Ishikawa (cell line): ENCODE measurements around the gene RUNX1.

ENCODE experiments used
- CEBPB ChIP-seq: IDR thresholded peaks from 2 replicates; pipeline ENCODE4 v1.6.1; 2012
- CREB1 ChIP-seq: IDR thresholded peaks from 2 replicates; pipeline ENCODE4 v1.6.1; 2012; ENCODE audit warnings: low read depth
- EGR1 ChIP-seq: IDR thresholded peaks from 2 replicates; pipeline ENCODE4 v1.6.1; 2012
- EP300 ChIP-seq: IDR thresholded peaks from 2 replicates; pipeline ENCODE4 v1.6.1; 2012; ENCODE audit warnings: borderline replicate concordance
- FOXM1 ChIP-seq: IDR thresholded peaks from 2 replicates; pipeline ENCODE4 v1.6.1; 2012; ENCODE audit warnings: low read depth, borderline replicate concordance
- MAX ChIP-seq: IDR thresholded peaks from 2 replicates; pipeline ENCODE4 v1.6.1; 2012
- NFIC ChIP-seq: IDR thresholded peaks from 2 replicates; pipeline ENCODE4 v1.6.1; 2012
- RAD21 ChIP-seq: IDR thresholded peaks from 2 replicates; pipeline ENCODE4 v1.6.1; 2012; ENCODE audit warnings: low read depth
- REST ChIP-seq: IDR thresholded peaks from 2 replicates; pipeline ENCODE4 v1.6.1; 2012; ENCODE audit warnings: low read depth, mild to moderate bottlenecking
- TAF1 ChIP-seq: IDR thresholded peaks from 2 replicates; pipeline ENCODE4 v1.6.1; 2012; ENCODE audit warnings: low read depth, mild to moderate bottlenecking
- TCF12 ChIP-seq: IDR thresholded peaks from 2 replicates; pipeline ENCODE4 v1.6.1; 2012; ENCODE audit warnings: low read depth
- TEAD4 ChIP-seq: IDR thresholded peaks from 2 replicates; pipeline ENCODE4 v1.6.1; 2012
- YY1 ChIP-seq: IDR thresholded peaks from 2 replicates; pipeline ENCODE4 v1.6.1; 2012; ENCODE audit warnings: low read depth
- ZBTB7A ChIP-seq: IDR thresholded peaks from 2 replicates; pipeline ENCODE4 v1.6.1; 2012; ENCODE audit warnings: low read depth
- TF ChIP-seq, protein P1 (sequence below): IDR thresholded peaks from 2 replicates; pipeline ENCODE4 v1.6.1; 2012

The RUNX1 gene

DNA sequence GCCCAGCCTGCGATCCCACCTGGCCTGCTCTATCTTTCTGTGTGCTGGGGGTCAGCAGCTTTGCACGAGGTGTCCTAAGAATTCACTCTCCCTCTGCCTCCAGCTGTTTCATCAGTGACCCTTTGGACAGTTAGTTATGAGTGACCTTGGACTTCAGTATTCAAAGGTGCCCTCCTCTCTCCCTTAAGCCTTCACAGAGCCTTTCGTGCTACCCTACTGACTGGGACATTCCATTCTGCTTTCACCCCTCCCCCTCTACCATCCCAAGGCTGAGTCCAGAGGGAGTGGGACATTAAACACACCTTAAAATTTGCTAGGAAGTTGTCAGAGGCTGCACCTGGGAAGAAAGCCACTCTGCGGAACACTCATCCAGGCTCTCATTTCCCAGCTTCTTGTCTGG is 208.4 kb downstream of the RUNX1 start:
- TF ChIP-seq RAD21: no peak
- no peak for TF ChIP-seq NFIC
- TF ChIP-seq FOXM1: no peak
- TF ChIP-seq ZBTB7A: no peak
- TF ChIP-seq, protein P1, sequence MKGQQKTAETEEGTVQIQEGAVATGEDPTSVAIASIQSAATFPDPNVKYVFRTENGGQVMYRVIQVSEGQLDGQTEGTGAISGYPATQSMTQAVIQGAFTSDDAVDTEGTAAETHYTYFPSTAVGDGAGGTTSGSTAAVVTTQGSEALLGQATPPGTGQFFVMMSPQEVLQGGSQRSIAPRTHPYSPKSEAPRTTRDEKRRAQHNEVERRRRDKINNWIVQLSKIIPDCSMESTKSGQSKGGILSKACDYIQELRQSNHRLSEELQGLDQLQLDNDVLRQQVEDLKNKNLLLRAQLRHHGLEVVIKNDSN: no peak
- TF ChIP-seq REST: no peak

DNA sequence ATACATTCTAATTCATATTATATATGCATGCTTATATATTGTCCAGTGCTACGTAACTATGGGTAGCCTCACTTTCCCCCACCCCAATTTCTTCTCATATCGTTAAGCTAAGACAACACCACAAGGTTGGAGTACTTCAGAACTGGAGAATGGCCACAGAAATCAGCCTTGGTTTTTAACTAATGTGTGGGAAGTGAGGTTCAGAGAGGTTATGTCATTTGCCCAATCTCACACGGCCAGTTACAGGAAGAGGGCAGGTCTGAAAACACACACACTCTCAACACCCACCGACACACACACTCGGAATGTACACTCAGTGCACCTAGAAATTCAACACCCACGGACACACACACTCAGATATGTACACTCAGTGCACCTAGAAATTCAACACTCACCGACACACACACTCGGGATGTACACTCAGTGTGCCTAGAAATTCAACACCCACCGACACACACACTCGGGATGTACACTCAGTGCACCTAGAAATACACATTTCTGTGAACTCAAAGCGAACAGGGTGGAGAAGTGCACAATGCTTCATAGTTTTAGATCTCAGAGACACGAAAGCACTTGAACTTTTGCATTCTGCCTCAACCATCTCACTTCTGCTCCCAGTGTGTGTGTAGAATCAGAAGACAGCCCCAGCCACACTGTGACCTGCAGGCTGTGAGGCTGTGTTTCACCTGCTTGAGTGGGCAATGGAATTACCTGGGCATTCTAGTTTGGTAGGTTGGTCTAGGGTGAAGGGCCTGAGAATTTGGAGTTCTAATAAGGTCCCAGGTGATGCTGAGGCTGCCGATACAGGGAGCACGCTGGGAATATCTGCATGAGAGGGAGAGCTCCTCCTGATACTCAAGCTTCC is 209.9 kb downstream of the RUNX1 start:
- TF ChIP-seq ZBTB7A (no peak), MAX (no peak), TEAD4 (no peak), CEBPB (no peak), EP300 (no peak), YY1 (no peak), EGR1 (no peak), RAD21 (no peak), REST (no peak), TCF12 (no peak), FOXM1 (no peak), CREB1 (no peak), NFIC (no peak)
- TF ChIP-seq, protein P1: no peak

- TF ChIP-seq ZBTB7A: no peak
- TF ChIP-seq TAF1: no peak
- TF ChIP-seq CREB1: no peak
- no peak for TF ChIP-seq TEAD4
- TF ChIP-seq MAX: no peak
- no peak for TF ChIP-seq TCF12
- no peak for TF ChIP-seq FOXM1
Measured at GRCh38 chr21:34836933-34837505, 212.1 kb downstream of the RUNX1 start.

DNA sequence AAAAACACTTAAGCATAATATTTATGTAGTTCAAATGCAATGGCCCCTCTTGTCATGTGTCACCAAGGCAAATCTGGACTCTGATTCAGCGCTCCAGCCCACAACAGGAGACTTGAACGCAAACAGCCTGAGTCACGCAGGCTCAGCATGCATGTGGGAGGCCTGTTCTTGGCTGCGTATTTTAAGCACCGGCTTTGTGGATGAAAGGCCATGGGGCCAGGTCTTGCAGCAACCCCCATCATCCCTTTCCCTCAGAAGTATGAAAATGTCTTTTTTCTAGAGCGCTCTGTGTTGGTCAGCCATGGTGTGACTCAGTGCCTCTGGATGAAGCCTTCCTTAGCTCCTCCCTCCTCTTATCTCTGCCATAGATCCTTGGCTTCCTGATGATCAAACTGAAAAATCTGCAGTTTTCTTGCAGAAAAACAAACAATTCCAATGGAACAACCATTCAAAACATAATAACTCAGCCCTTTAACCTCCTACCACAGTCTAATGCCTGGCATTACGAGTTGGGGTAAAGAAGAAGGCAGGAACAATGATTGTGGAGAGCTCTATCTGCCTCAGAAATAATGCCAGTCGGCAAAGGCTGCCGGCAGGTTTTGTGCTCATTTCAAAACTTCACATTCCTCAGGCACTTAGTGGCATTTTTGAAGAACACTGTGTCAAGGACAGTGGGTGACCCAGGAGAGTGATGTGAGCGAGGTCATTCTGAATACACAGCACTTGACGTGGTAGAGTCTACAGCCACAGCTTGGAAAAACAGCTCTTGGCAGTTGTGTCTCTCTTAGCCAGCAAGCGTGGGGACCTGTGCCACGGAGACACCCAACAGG is 212.8 kb downstream of the RUNX1 start:
- no peak for TF ChIP-seq NFIC
- no peak for TF ChIP-seq CREB1
- TF ChIP-seq MAX: no peak
- TF ChIP-seq FOXM1: no peak
- TF ChIP-seq EP300: no peak
- TF ChIP-seq YY1: no peak
- no peak for TF ChIP-seq REST
- TF ChIP-seq CEBPB: no peak
- no peak for TF ChIP-seq TCF12
- TF ChIP-seq, protein P1: no peak
- no peak for TF ChIP-seq EGR1
- no peak for TF ChIP-seq TAF1
- no peak for TF ChIP-seq RAD21
- no peak for TF ChIP-seq TEAD4
- TF ChIP-seq ZBTB7A: no peak
